ENCODE data around the gene YWHAQ. TPM values are rescaled to one million over a fixed set of nuclear protein-coding genes. Genes with fewer than 3 reads are reported as not detected.
"Not testable (repeated sequence)": the region's sequence is repeated elsewhere in the genome, so short reads cannot be mapped to it uniquely, and the experiment has no call there.

YWHAQ gene
- total RNA-seq, 1 donor from 2014 or later = 518 TPM

DNA sequence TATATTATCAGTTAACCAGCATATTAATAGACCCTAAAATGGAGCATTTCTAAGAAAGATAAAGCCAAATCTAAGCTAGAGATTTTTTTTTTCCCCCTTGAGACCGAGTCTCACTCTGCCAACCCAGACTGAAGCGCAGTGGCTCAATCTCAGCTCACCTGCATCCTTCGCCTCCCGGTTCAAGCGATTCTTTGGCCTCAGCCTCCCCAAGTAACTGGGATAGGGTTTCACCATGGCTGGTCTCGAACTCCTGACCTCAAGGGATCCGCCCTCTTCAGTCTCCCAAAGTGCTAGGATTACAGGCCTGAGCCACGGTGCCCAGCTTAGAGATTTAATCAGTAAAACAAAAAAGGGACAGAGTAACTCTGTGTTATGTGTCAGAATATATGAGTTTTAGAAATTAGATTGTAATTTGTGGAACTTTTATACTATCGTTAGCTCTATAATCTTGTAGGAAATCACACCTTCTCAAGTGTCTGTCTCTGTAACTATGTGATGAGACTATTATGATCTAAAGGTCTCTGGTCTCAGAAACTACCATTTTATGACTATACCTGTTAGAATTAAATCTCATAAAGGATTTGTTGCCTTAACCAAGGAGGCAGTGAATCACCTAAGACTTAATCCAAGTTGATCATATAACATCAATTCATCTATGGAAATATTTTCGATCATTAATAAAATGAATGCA is 34.0 kb downstream of the YWHAQ start:
- peaks cover 9% of the 10 kb centered on the region for H3K9me3 Mint-ChIP-seq
- H3K4me3 Mint-ChIP-seq = no peak overlapping the region
- DNase-seq (ENCODE audit: low read depth, low spot score) = no peak
- TF ChIP-seq CTCF (conservative IDR thresholded peaks at IDR 0.05) = no peak
- peaks cover 21% of the 10 kb centered on the region for H3K4me1 Mint-ChIP-seq
- H3K36me3 Mint-ChIP-seq (ENCODE audit: low read depth) = peaks cover 40% of the 10 kb centered on the region
- H3K27ac Mint-ChIP-seq (ENCODE audit: unreplicated experiment) = no peak overlapping the region
- H3K27me3 Mint-ChIP-seq (ENCODE audit: low read depth) = no peaks in the 10 kb centered on the region

GRCh38 chr2:9595746-9596145 is 35.1 kb downstream of the YWHAQ start:
- Mint-ChIP-seq H3K4me3 (no peak overlapping the region), H3K27me3 (ENCODE audit: low read depth) (no peaks in the 10 kb centered on the region), H3K9me3 (peaks cover 9% of the 10 kb centered on the region), H3K27ac (ENCODE audit: unreplicated experiment) (no peak overlapping the region), H3K4me1 (peaks cover 23% of the 10 kb centered on the region), H3K36me3 (ENCODE audit: low read depth) (peaks cover 35% of the 10 kb centered on the region)
- no peak for DNase-seq (ENCODE audit: low read depth, low spot score)
- TF ChIP-seq CTCF (conservative IDR thresholded peaks at IDR 0.05) = no peak

- peaks cover 30% of the 10 kb centered on the region for H3K36me3 Mint-ChIP-seq (ENCODE audit: low read depth)
- H3K4me3 Mint-ChIP-seq; DNase-seq (ENCODE audit: low read depth, low spot score); H3K9me3 Mint-ChIP-seq; H3K27ac Mint-ChIP-seq (ENCODE audit: unreplicated experiment); H3K27me3 Mint-ChIP-seq (ENCODE audit: low read depth): not testable (repeated sequence)
- peaks cover 23% of the 10 kb centered on the region for H3K4me1 Mint-ChIP-seq
Measured at GRCh38 chr2:9595256-9595655, 35.5 kb downstream of the YWHAQ start.

DNA sequence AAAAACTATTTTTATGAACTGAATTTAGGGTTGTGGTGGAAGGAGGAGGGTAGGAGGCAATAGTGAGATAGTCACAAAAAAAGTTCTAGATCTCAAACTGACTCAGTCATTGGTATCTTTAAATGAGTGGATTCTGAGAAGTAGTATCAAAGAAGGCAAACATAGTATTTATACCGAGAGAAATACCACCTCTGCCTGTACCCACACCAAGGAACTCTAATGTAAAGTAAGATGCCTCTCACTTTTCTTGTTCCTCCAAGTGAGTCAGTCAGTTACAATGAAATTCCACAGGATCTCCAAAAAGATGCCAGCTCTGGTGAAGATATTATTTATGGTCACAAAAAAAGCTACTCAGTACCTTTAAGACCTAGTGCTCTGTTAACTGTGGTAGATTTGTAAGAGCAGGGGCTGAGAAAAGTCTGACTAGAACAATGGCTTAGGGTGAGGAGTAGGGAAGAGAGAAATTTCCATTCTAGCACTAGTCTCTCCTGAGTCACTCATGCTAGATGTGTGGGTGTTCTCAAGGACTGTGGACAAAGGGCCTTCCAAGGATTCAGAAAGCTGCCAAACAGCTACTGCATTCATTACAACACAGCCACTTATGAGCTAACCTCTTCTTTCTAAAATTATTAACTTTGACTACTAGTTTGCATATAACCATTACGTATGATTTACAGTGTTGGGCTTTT is 36.3 kb downstream of the YWHAQ start:
- Mint-ChIP-seq H3K4me3 (no peak overlapping the region), H3K9me3 (peaks cover 5% of the 10 kb centered on the region), H3K36me3 (ENCODE audit: low read depth) (peaks cover 25% of the 10 kb centered on the region), H3K27ac (ENCODE audit: unreplicated experiment) (no peak overlapping the region), H3K27me3 (ENCODE audit: low read depth) (no peaks in the 10 kb centered on the region), H3K4me1 (peaks cover 23% of the 10 kb centered on the region)
- DNase-seq (ENCODE audit: low read depth, low spot score) = no peak
- TF ChIP-seq CTCF (conservative IDR thresholded peaks at IDR 0.05) = no peak

- Mint-ChIP-seq H3K27ac (ENCODE audit: unreplicated experiment) (no peak overlapping the region), H3K27me3 (ENCODE audit: low read depth) (no peaks in the 10 kb centered on the region), H3K4me1 (peaks cover 23% of the 10 kb centered on the region), H3K4me3 (no peak overlapping the region), H3K36me3 (ENCODE audit: low read depth) (peaks cover 19% of the 10 kb centered on the region), H3K9me3 (peaks cover under 1% of the 10 kb centered on the region)
- no peak for DNase-seq (ENCODE audit: low read depth, low spot score)
- no peak for TF ChIP-seq CTCF (conservative IDR thresholded peaks at IDR 0.05)
Measured at GRCh38 chr2:9593925-9594324, 36.9 kb downstream of the YWHAQ start.

DNA sequence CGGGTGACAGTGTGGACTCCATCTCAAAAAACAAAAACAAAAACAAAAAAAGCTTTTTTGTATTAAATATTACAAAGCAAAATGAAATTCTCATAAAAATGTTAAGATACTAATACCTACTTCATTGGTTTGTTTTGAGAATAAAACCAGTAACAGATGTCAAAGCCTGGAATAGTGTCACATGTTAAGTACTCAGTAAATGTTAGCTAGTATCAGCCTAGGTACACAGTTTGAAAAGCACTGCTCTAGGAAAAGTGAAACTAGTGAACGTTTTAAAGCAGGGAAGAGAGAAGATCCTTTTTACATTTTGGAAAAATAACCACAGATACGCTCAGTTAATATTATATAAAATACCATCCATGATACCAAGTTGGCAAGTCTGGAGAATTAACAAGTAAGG is 38.1 kb downstream of the YWHAQ start:
- Mint-ChIP-seq H3K4me1 (peaks cover 23% of the 10 kb centered on the region), H3K36me3 (ENCODE audit: low read depth) (peaks cover 9% of the 10 kb centered on the region), H3K27me3 (ENCODE audit: low read depth) (no peaks in the 10 kb centered on the region), H3K4me3 (no peak overlapping the region), H3K9me3 (no peaks in the 10 kb centered on the region), H3K27ac (ENCODE audit: unreplicated experiment) (no peak overlapping the region)
- TF ChIP-seq CTCF (conservative IDR thresholded peaks at IDR 0.05) = no peak
- no peak for DNase-seq (ENCODE audit: low read depth, low spot score)
